HCT116 (cell line): ENCODE measurements around the gene SLBP. TPM values are rescaled to one million over a fixed set of nuclear protein-coding genes. Genes with fewer than 3 reads are reported as not detected.

Source experiments
- ATAC-seq: fragments of 200-7000 bp; cut with Tn5 transposase; 2 replicates; pipeline ENCODE4 v1.9.1; 2020; ENCODE audit warnings: mild to moderate bottlenecking, moderate library complexity
- BruUV-seq: library from RNA; stranded (reverse); fragments of 400-500 nt; replicated peaks from 2 replicates; lab custom pipeline; 2021; lab: Mats Ljungman, UMichigan
- CTCF ChIA-PET: fragments of 300-600 bp; sonication (Branson Sonifier 250); formaldehyde crosslinking; loops from one replicate; lab custom pipeline; 2021; ENCODE audit warnings: antibody characterized with exemption; lab: Charles Lee
- POLR2A ChIA-PET: fragments of 300-600, 350-600 bp; sonication (Branson Sonifier 250); formaldehyde crosslinking; loops from one replicate; lab custom pipeline; 2021; ENCODE audit warnings: antibody characterized with exemption; lab: Charles Lee
- RAD21 ChIA-PET, 2 experiments: fragments of 300-600 bp; sonication (Branson Sonifier 250); formaldehyde crosslinking; loops; one replicate each; lab custom pipeline; 2023; ENCODE audit warnings: low total read pairs in 2 of 2; ENCODE audit not compliant: uncharacterized antibody in 2 of 2, unreplicated experiment in 2 of 2, low non-redundant PET in 1 of 2; lab: Charles Lee
- DNase-seq: peaks from one replicate; pipeline ENCODE4 v3.0.0-alpha.2; 2010; ENCODE audit warnings: low read depth, low spot score
- H2AFZ ChIP-seq: fragments of 200-600 bp; shearing (Covaris generic), sonication (generic); 2 replicates; pipeline ENCODE4 v1.6.1; 2017; ENCODE audit warnings: low read depth, mixed run types, mixed read lengths, antibody characterized with exemption, low read length; ENCODE audit not compliant: poor library complexity, severe bottlenecking
- H3K27ac ChIP-seq: 2 replicates; pipeline ENCODE4 v1.5.1; 2012; ENCODE audit warnings: low read depth, low read length
- H3K27me3 ChIP-seq: fragments of 200-600 bp; sonication (generic); 2 replicates; pipeline ENCODE4 v1.6.1; 2016; ENCODE audit warnings: mixed run types, low read length, mixed read lengths; ENCODE audit not compliant: insufficient read depth
- H3K36me3 ChIP-seq, 2 experiments: fragments of 200-500 bp in 1 of 2; fragments of 200-600 bp in 1 of 2; sonication (Bioruptor generic) in 1 of 2; sonication (generic) in 1 of 2; 2 replicates each; pipeline versions ENCODE4 v1.5.1 to v1.6.1; 2014 to 2016; ENCODE audit warnings: low read length in 2 of 2, inconsistent platforms in 1 of 2, mixed read lengths in 1 of 2, mixed run types in 1 of 2; ENCODE audit not compliant: insufficient read depth in 2 of 2, control insufficient read depth in 1 of 2
- H3K4me1 ChIP-seq, 2 experiments: fragments of 200-600 bp in 1 of 2; sonication (generic) in 1 of 2; 2 replicates each; pipeline versions ENCODE4 v1.5.1 to v1.6.1; 2012 to 2017; ENCODE audit warnings: low read length in 2 of 2, inconsistent platforms in 1 of 2, mild to moderate bottlenecking in 1 of 2, mixed read lengths in 1 of 2, mixed run types in 1 of 2, moderate library complexity in 1 of 2; ENCODE audit not compliant: insufficient read depth in 2 of 2, control insufficient read depth in 1 of 2
- H3K4me2 ChIP-seq: fragments of 200-600 bp; sonication (generic); 2 replicates; pipeline ENCODE4 v1.6.1; 2017; ENCODE audit warnings: mixed run types, low read length, mixed read lengths
- H3K4me3 ChIP-seq, 2 experiments: fragments of 200-600 bp in 1 of 2; sonication (generic) in 1 of 2; replicated peaks in 1 of 2; 2 replicates each; pipeline ENCODE4 v1.5.1; 2011 to 2016; ENCODE audit warnings: low read length in 2 of 2, control low read depth in 1 of 2, low read depth in 1 of 2, mild to moderate bottlenecking in 1 of 2, mixed read lengths in 1 of 2, mixed run types in 1 of 2
- H3K79me2 ChIP-seq: fragments of 200-600 bp; sonication (generic); 2 replicates; pipeline ENCODE4 v1.6.1; 2017; ENCODE audit warnings: mild to moderate bottlenecking, mixed run types, low read length, moderate library complexity, mixed read lengths; ENCODE audit not compliant: insufficient read depth
- H3K9ac ChIP-seq: fragments of 200-600 bp; sonication (generic); 2 replicates; pipeline ENCODE4 v1.6.1; 2016; ENCODE audit warnings: low read length, mixed read lengths
- H3K9me2 ChIP-seq: fragments of 200-600 bp; sonication (generic), shearing (Covaris generic); 2 replicates; pipeline ENCODE4 v1.6.1; 2017; ENCODE audit warnings: mixed run types, mild to moderate bottlenecking, moderate library complexity; ENCODE audit not compliant: insufficient read depth
- H3K9me3 ChIP-seq, 2 experiments: fragments of 200-500 bp in 1 of 2; fragments of 200-600 bp in 1 of 2; sonication (Bioruptor generic) in 1 of 2; sonication (generic) in 1 of 2; 2 replicates each; pipeline ENCODE4 v1.6.1; 2014 to 2017; ENCODE audit warnings: low read length in 2 of 2, mixed read lengths in 2 of 2, inconsistent platforms in 1 of 2, low read depth in 1 of 2, mild to moderate bottlenecking in 1 of 2, mixed run types in 1 of 2, moderate library complexity in 1 of 2; ENCODE audit not compliant: control insufficient read depth in 1 of 2, insufficient read depth in 1 of 2
- H4K20me1 ChIP-seq: fragments of 200-600 bp; sonication (generic), shearing (Covaris generic); 2 replicates; pipeline ENCODE4 v1.6.1; 2017; ENCODE audit warnings: mixed run types, mild to moderate bottlenecking, moderate library complexity; ENCODE audit not compliant: insufficient read depth
- CEBPB ChIP-seq: IDR thresholded peaks from 2 replicates; pipeline ENCODE4 v1.6.1; 2012; ENCODE audit warnings: low read depth
- EGR1 ChIP-seq: IDR thresholded peaks from 2 replicates; pipeline ENCODE4 v1.6.1; 2012; ENCODE audit warnings: low read depth
- EZH2phosphoT487 ChIP-seq: fragments of 200-600 bp; IDR thresholded peaks from 2 replicates; pipeline ENCODE4 v1.6.1; 2018; ENCODE audit warnings: antibody characterized with exemption, borderline replicate concordance
- FOSL1 ChIP-seq: IDR thresholded peaks from 2 replicates; pipeline ENCODE4 v1.6.1; 2012; ENCODE audit warnings: low read depth
- JUND ChIP-seq: IDR thresholded peaks from 2 replicates; pipeline ENCODE4 v1.6.1; 2012
- POLR2AphosphoS5 ChIP-seq: IDR thresholded peaks from 2 replicates; pipeline ENCODE4 v1.6.1; 2011; ENCODE audit warnings: mild to moderate bottlenecking, low read depth, low read length, moderate library complexity
- RAD21 ChIP-seq: IDR thresholded peaks from 2 replicates; pipeline ENCODE4 v1.6.1; 2012; ENCODE audit warnings: low read depth, mild to moderate bottlenecking
- SIN3A ChIP-seq: IDR thresholded peaks from 2 replicates; pipeline ENCODE4 v1.6.1; 2012; ENCODE audit warnings: low read depth
- SP1 ChIP-seq: IDR thresholded peaks from 2 replicates; pipeline ENCODE4 v1.6.1; 2012; ENCODE audit warnings: low read depth
- TCF7L2 ChIP-seq: IDR thresholded peaks from 2 replicates; pipeline ENCODE4 v1.7.0; 2011; ENCODE audit warnings: borderline replicate concordance, inconsistent platforms; ENCODE audit not compliant: insufficient read depth, insufficient read length; ENCODE audit errors: extremely low read depth
- ZFX ChIP-seq: fragments of 450-650 bp; IDR thresholded peaks from 2 replicates; pipeline ENCODE4 v1.6.1; 2017
- intact Hi-C: fragments of 100-400 bp; cut with micrococcal nuclease; formaldehyde crosslinking; loops from 2 replicates; pipeline ENCODE4 v1.10.0; 2022
- total RNA-seq: library from RNA; stranded (reverse); gene quantifications from one replicate; pipeline ENCODE4 v1.2.1, GENCODE V29; 2021; ENCODE audit not compliant: unreplicated experiment
- TF ChIP-seq, protein P1 (sequence below), 3 experiments: fragments of 200-600 bp in 1 of 3; sonication (generic) in 1 of 3; IDR thresholded peaks in 2 of 3; conservative IDR thresholded peaks in 1 of 3; 2 replicates each; pipeline ENCODE4 v1.5.1; 2012 to 2017; ENCODE audit warnings: low read depth in 2 of 3, low read length in 2 of 3, antibody characterized with exemption in 1 of 3, borderline replicate concordance in 1 of 3, control low read depth in 1 of 3, mild to moderate bottlenecking in 1 of 3, mixed read lengths in 1 of 3, mixed run types in 1 of 3, moderate library complexity in 1 of 3; ENCODE audit not compliant: insufficient read depth in 1 of 3
- TF ChIP-seq, protein P2 (sequence below): IDR thresholded peaks from 2 replicates; pipeline ENCODE4 v1.6.1; 2012; ENCODE audit warnings: low read depth
- TF ChIP-seq, protein P3 (sequence below): IDR thresholded peaks from 2 replicates; pipeline ENCODE4 v1.6.1; 2012
- TF ChIP-seq, protein P4 (sequence below): IDR thresholded peaks from 2 replicates; pipeline ENCODE4 v1.6.1; 2011; ENCODE audit warnings: mild to moderate bottlenecking, low read length, moderate library complexity; ENCODE audit not compliant: insufficient replicate concordance; ENCODE audit errors: extremely low read depth
- TF ChIP-seq, protein P5 (sequence below): IDR thresholded peaks from 2 replicates; pipeline ENCODE4 v1.6.1; 2012

The SLBP gene
- total RNA-seq, 1 experiment from 2014 or later = 101 TPM

DNA sequence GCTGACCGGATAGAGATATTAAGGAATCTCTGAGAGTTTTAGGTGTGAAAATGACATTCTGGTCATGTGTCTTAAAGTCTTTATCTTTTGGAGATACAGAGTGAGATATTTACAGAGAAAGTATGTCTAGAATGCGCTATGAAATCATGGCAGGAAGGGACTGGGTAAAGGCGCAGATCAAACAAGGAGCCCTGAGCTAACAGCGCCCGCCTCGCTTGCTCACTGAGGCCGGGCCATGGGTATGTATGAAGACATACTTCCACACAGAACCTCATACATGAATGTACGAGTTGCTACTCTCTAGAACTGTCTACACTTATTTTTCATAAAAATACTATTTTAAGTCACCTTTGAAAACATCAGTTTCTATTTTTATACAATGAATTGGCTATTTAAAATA, 48.0 kb downstream of the SLBP start:
- no peaks in the 10 kb centered on the region for H3K9me2 ChIP-seq
- DNase-seq = no peak
- TF ChIP-seq TCF7L2 = no peak
- no peak for TF ChIP-seq RAD21
- no peak for TF ChIP-seq SP1
- TF ChIP-seq, protein P1, sequence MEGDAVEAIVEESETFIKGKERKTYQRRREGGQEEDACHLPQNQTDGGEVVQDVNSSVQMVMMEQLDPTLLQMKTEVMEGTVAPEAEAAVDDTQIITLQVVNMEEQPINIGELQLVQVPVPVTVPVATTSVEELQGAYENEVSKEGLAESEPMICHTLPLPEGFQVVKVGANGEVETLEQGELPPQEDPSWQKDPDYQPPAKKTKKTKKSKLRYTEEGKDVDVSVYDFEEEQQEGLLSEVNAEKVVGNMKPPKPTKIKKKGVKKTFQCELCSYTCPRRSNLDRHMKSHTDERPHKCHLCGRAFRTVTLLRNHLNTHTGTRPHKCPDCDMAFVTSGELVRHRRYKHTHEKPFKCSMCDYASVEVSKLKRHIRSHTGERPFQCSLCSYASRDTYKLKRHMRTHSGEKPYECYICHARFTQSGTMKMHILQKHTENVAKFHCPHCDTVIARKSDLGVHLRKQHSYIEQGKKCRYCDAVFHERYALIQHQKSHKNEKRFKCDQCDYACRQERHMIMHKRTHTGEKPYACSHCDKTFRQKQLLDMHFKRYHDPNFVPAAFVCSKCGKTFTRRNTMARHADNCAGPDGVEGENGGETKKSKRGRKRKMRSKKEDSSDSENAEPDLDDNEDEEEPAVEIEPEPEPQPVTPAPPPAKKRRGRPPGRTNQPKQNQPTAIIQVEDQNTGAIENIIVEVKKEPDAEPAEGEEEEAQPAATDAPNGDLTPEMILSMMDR (IDR thresholded peaks at IDR 0.05 in 2 of 3, conservative IDR thresholded peaks at IDR 0.05 in 1 of 3; ENCODE audit: borderline replicate concordance in 1 of 3, insufficient read depth in 1 of 3, low read depth in 2 of 3, low read length in 2 of 3) = no peak
- TF ChIP-seq, protein P2, sequence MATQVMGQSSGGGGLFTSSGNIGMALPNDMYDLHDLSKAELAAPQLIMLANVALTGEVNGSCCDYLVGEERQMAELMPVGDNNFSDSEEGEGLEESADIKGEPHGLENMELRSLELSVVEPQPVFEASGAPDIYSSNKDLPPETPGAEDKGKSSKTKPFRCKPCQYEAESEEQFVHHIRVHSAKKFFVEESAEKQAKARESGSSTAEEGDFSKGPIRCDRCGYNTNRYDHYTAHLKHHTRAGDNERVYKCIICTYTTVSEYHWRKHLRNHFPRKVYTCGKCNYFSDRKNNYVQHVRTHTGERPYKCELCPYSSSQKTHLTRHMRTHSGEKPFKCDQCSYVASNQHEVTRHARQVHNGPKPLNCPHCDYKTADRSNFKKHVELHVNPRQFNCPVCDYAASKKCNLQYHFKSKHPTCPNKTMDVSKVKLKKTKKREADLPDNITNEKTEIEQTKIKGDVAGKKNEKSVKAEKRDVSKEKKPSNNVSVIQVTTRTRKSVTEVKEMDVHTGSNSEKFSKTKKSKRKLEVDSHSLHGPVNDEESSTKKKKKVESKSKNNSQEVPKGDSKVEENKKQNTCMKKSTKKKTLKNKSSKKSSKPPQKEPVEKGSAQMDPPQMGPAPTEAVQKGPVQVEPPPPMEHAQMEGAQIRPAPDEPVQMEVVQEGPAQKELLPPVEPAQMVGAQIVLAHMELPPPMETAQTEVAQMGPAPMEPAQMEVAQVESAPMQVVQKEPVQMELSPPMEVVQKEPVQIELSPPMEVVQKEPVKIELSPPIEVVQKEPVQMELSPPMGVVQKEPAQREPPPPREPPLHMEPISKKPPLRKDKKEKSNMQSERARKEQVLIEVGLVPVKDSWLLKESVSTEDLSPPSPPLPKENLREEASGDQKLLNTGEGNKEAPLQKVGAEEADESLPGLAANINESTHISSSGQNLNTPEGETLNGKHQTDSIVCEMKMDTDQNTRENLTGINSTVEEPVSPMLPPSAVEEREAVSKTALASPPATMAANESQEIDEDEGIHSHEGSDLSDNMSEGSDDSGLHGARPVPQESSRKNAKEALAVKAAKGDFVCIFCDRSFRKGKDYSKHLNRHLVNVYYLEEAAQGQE = no peak
- no peak for TF ChIP-seq ZFX
- TF ChIP-seq FOSL1 = no peak
- TF ChIP-seq, protein P3, sequence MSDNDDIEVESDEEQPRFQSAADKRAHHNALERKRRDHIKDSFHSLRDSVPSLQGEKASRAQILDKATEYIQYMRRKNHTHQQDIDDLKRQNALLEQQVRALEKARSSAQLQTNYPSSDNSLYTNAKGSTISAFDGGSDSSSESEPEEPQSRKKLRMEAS = no peak
- no peak for TF ChIP-seq EZH2phosphoT487
- no peak for TF ChIP-seq SIN3A
- no peak for TF ChIP-seq CEBPB
- TF ChIP-seq, protein P4, sequence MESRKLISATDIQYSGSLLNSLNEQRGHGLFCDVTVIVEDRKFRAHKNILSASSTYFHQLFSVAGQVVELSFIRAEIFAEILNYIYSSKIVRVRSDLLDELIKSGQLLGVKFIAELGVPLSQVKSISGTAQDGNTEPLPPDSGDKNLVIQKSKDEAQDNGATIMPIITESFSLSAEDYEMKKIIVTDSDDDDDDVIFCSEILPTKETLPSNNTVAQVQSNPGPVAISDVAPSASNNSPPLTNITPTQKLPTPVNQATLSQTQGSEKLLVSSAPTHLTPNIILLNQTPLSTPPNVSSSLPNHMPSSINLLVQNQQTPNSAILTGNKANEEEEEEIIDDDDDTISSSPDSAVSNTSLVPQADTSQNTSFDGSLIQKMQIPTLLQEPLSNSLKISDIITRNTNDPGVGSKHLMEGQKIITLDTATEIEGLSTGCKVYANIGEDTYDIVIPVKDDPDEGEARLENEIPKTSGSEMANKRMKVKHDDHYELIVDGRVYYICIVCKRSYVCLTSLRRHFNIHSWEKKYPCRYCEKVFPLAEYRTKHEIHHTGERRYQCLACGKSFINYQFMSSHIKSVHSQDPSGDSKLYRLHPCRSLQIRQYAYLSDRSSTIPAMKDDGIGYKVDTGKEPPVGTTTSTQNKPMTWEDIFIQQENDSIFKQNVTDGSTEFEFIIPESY = no peak
- TF ChIP-seq JUND = no peak
- no peak for TF ChIP-seq EGR1
- TF ChIP-seq POLR2AphosphoS5 = no peak
- TF ChIP-seq, protein P5, sequence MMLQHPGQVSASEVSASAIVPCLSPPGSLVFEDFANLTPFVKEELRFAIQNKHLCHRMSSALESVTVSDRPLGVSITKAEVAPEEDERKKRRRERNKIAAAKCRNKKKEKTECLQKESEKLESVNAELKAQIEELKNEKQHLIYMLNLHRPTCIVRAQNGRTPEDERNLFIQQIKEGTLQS = no peak
- TF ChIP-seq, all 23 proteins: peak for 0
- no peak overlapping the region for H3K4me3 ChIP-seq
- no peak overlapping the region for H2AFZ ChIP-seq
- CTCF ChIA-PET = no interaction called here
- no peak overlapping the region for H3K27ac ChIP-seq
- H3K27me3 ChIP-seq = no peaks in the 10 kb centered on the region
- ATAC-seq = no peak
- POLR2A ChIA-PET = no interaction called here
- no TSS peak for BruUV-seq
- H3K36me3 ChIP-seq = no peaks in the 10 kb centered on the region
- H3K9me3 ChIP-seq = no peaks in the 10 kb centered on the region
- H4K20me1 ChIP-seq = no peaks in the 10 kb centered on the region
- no peaks in the 10 kb centered on the region for H3K79me2 ChIP-seq
- no peak overlapping the region for H3K9ac ChIP-seq
- H3K4me2 ChIP-seq = no peak overlapping the region
- H3K4me1 ChIP-seq = peaks cover 16 to 27% of the 10 kb centered on the region in 2 experiments
- intact Hi-C loops = no loop called here
- RAD21 ChIA-PET = no interaction called here
